ENCODE measurements around the gene VAC14.

VAC14 gene

DNA sequence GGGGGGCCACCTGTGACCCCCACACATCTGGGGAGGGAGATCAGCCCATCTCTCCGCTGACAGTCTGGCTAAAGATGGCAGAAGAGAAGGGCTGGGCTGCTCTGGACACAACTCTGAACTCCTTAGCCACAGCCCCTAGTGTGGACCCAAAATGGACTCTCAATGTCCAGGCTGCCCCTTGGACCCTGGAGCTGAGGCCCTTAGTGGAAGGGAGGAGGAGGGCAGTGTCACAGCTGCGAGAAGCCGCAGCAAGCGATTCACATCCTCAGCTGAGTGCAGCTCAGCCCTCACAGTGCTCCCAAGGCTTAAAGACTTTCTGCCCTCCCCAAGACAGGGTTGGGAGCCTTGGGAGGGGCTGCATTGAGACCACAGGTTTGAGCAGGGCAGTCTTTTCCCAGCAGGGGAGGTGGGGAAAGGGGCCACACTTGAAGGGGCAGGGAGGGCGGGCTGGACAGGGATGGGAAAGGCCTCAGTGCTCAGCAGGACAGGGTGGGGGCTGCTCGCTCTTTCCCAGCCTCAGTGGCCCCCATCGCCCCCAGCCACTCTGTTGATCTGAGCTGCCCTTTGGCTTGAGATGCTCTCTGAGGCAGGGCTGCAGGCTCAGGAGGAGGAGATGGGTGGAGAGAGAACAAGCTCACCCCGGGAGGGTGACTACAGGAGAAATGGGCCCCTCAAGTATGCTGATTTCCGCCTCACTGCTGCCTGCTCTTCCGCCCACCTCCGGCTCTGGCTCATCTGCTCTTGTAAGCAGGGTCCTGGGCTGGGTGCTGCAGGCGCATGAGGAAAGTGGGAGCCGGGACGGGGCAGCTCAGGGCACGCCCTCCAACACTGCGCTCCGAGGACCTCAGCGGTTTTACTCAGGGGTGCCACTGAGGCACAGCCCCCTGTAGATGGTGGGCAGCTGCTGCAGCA, 64.2 kb downstream of the VAC14 start:
- DNase-seq (ENCODE audit: low read depth in 1 of 2, low spot score in 1 of 2), result no peak
- peak overlapping the region; percentile 50 for H3K27ac ChIP-seq (replicated peaks)
- H3K4me3 ChIP-seq (replicated peaks; ENCODE audit: insufficient read depth, low read length), result no peak overlapping the region
- no peaks in the 10 kb centered on the region for H3K27me3 ChIP-seq (ENCODE audit: insufficient read depth, poor library complexity, severe bottlenecking)
- no peak for TF ChIP-seq GABPA (IDR thresholded peaks at IDR 0.05; ENCODE audit: low read depth)
- TF ChIP-seq, protein P1, sequence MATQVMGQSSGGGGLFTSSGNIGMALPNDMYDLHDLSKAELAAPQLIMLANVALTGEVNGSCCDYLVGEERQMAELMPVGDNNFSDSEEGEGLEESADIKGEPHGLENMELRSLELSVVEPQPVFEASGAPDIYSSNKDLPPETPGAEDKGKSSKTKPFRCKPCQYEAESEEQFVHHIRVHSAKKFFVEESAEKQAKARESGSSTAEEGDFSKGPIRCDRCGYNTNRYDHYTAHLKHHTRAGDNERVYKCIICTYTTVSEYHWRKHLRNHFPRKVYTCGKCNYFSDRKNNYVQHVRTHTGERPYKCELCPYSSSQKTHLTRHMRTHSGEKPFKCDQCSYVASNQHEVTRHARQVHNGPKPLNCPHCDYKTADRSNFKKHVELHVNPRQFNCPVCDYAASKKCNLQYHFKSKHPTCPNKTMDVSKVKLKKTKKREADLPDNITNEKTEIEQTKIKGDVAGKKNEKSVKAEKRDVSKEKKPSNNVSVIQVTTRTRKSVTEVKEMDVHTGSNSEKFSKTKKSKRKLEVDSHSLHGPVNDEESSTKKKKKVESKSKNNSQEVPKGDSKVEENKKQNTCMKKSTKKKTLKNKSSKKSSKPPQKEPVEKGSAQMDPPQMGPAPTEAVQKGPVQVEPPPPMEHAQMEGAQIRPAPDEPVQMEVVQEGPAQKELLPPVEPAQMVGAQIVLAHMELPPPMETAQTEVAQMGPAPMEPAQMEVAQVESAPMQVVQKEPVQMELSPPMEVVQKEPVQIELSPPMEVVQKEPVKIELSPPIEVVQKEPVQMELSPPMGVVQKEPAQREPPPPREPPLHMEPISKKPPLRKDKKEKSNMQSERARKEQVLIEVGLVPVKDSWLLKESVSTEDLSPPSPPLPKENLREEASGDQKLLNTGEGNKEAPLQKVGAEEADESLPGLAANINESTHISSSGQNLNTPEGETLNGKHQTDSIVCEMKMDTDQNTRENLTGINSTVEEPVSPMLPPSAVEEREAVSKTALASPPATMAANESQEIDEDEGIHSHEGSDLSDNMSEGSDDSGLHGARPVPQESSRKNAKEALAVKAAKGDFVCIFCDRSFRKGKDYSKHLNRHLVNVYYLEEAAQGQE (IDR thresholded peaks at IDR 0.05; ENCODE audit: insufficient replicate concordance, low read depth), result no peak
- TF ChIP-seq, protein P2, sequence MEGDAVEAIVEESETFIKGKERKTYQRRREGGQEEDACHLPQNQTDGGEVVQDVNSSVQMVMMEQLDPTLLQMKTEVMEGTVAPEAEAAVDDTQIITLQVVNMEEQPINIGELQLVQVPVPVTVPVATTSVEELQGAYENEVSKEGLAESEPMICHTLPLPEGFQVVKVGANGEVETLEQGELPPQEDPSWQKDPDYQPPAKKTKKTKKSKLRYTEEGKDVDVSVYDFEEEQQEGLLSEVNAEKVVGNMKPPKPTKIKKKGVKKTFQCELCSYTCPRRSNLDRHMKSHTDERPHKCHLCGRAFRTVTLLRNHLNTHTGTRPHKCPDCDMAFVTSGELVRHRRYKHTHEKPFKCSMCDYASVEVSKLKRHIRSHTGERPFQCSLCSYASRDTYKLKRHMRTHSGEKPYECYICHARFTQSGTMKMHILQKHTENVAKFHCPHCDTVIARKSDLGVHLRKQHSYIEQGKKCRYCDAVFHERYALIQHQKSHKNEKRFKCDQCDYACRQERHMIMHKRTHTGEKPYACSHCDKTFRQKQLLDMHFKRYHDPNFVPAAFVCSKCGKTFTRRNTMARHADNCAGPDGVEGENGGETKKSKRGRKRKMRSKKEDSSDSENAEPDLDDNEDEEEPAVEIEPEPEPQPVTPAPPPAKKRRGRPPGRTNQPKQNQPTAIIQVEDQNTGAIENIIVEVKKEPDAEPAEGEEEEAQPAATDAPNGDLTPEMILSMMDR (IDR thresholded peaks at IDR 0.05; ENCODE audit: insufficient read depth, low read length), result no peak
- TF ChIP-seq SPI1 (IDR thresholded peaks at IDR 0.05; ENCODE audit: borderline replicate concordance, low read depth), result no peak
- TF ChIP-seq POLR2AphosphoS5 (IDR thresholded peaks at IDR 0.05; ENCODE audit: low read depth), result no peak

DNA sequence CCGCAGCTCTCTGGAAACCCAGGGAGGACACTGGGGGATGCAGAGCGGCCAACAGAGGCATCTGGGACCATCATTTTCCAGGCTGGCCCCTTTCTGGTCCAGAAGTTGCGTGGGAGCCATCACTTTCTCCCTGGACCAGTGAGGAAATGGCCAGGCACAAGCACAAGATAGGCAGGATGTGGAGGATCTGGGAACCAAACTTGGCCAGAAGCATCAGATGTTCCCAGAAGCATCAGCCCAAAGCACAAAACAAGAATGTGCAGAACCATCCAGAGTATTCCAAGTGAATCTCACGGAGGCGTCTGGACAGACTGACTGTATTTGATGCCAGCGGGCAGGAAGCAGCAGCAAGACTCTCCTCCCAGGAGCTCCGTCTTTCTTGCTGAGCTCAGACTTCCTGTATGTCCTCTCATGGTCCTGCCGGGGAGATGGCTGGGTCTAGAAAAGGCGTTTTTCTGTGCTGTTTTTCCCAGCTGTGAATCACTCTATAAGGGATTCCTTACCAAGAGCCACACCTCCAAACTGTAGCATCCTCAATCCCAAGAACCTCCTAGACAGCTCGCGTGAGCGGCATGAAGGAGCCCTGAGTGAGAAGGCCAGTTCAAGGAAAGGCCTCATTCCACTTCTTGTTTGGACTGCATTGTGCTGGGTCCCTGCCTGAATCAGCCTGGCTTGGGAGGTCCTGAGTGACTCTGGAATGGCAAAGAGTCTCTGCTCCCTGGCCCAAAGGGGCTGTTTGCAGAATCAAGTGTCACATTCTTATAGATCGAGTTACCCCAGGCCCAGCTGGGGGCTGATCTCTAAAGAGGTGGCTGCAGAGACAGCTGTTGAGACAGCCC, 65.6 kb downstream of the VAC14 start:
- Histone ChIP-seq H3K4me3 (replicated peaks; ENCODE audit: insufficient read depth, low read length) (no peak overlapping the region), H3K27ac (replicated peaks) (no peak overlapping the region), H3K27me3 (ENCODE audit: insufficient read depth, poor library complexity, severe bottlenecking) (no peaks in the 10 kb centered on the region)
- TF ChIP-seq GABPA (IDR thresholded peaks at IDR 0.05; ENCODE audit: low read depth), result no peak
- no peak for DNase-seq (ENCODE audit: low read depth in 1 of 2, low spot score in 1 of 2)

DNA sequence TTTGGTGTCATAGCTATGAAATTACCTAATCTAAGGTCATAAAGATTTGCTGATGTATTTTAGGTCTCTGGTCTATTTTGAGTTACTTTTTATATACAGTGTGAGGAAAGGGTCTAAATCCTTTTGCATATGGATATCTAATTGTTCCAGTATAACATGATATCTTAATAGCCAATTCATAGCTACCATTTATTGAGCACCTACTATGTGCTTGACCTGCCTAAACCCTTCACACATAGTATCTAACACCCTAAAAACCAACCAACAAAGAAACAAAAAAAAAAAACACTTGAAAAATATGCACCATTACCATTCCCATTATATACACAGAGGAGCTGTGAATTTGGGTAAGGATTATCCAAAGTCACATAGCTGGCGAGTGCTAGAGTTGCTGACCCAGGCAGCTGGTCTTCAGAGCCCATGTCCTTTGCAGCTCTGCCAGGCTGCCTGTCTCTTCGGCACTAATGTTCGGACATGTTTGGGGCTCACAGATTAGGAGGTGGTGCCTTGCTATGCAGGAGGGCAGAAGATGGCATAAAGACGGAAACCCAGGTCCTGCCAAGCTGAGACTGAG, 66.3 kb downstream of the VAC14 start:
- H3K27me3 ChIP-seq (ENCODE audit: insufficient read depth, poor library complexity, severe bottlenecking), result no peaks in the 10 kb centered on the region
- no peak for DNase-seq (ENCODE audit: low read depth in 1 of 2, low spot score in 1 of 2)
- no peak overlapping the region for H3K4me3 ChIP-seq (replicated peaks; ENCODE audit: insufficient read depth, low read length)
- TF ChIP-seq, protein P1 (IDR thresholded peaks at IDR 0.05; ENCODE audit: insufficient replicate concordance, low read depth), result no peak
- no peak overlapping the region for H3K27ac ChIP-seq (replicated peaks)

DNA sequence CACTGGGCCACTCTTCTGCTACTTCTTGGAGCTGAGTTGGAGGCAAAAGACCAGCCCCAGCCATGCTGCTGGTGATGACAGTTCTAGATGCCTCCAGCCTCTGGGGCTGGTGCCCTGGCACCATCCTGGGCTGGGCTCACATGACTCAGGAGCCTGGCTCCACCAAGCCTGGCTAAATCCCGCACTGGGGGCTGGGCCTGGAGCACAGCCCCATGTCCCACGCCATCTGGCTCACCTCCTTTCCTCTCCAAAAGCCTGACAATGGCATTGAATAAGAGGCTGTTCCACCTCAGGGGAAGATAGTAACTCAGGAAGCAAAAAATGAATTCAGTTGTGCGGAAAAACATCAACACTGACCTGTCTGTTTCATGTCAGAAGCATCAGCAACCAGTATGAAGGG, 70.0 kb downstream of the VAC14 start:
- DNase-seq (ENCODE audit: low read depth in 1 of 2, low spot score in 1 of 2), result no peak

More for the DNA sequence above, 70.0 kb downstream of the VAC14 start:
- H3K27ac ChIP-seq (replicated peaks), result no peak overlapping the region
- no peaks in the 10 kb centered on the region for H3K27me3 ChIP-seq (ENCODE audit: insufficient read depth, poor library complexity, severe bottlenecking)
- TF ChIP-seq, protein P2 (IDR thresholded peaks at IDR 0.05; ENCODE audit: insufficient read depth, low read length), result no peak
- TF ChIP-seq GABPA (IDR thresholded peaks at IDR 0.05; ENCODE audit: low read depth), result no peak
- TF ChIP-seq, protein P1 (IDR thresholded peaks at IDR 0.05; ENCODE audit: insufficient replicate concordance, low read depth), result no peak
- no peak for TF ChIP-seq POLR2AphosphoS5 (IDR thresholded peaks at IDR 0.05; ENCODE audit: low read depth)
- no peak for TF ChIP-seq SPI1 (IDR thresholded peaks at IDR 0.05; ENCODE audit: borderline replicate concordance, low read depth)
- no peak overlapping the region for H3K4me3 ChIP-seq (replicated peaks; ENCODE audit: insufficient read depth, low read length)
